Measurements from ENCODE around the gene SLC9C2. TPM values are rescaled to one million over a fixed set of nuclear protein-coding genes. Genes with fewer than 3 reads are reported as not detected.
A peak's percentile ranks its signal among the peaks of the same experiment; 100 is the strongest.
"Not testable (repeated sequence)": the region's sequence is repeated elsewhere in the genome, so short reads cannot be mapped to it uniquely, and the experiment has no call there.

SLC9C2 gene
- total RNA-seq, 1 donor: not detected

- H3K27me3 ChIP-seq (ENCODE audit: insufficient read depth, low read length); H3K9me3 ChIP-seq (ENCODE audit: low read depth, low read length); H3K4me1 ChIP-seq (ENCODE audit: insufficient read depth, low read length); H3K4me3 ChIP-seq (ENCODE audit: low read length): not testable (repeated sequence)
These were observed 109.7 kb downstream of the SLC9C2 start for GRCh38 chr1:173493125-173493524.

- no peaks in the 10 kb centered on the region for H3K27me3 ChIP-seq (ENCODE audit: insufficient read depth, low read length)
- H3K4me1 ChIP-seq (ENCODE audit: insufficient read depth, low read length): no peaks in the 10 kb centered on the region
- no peaks in the 10 kb centered on the region for H3K9me3 ChIP-seq (ENCODE audit: low read depth, low read length)
- H3K4me3 ChIP-seq (ENCODE audit: low read length): no peak overlapping the region
These were observed 111.4 kb downstream of the SLC9C2 start for GRCh38 chr1:173491508-173491907.

DNA sequence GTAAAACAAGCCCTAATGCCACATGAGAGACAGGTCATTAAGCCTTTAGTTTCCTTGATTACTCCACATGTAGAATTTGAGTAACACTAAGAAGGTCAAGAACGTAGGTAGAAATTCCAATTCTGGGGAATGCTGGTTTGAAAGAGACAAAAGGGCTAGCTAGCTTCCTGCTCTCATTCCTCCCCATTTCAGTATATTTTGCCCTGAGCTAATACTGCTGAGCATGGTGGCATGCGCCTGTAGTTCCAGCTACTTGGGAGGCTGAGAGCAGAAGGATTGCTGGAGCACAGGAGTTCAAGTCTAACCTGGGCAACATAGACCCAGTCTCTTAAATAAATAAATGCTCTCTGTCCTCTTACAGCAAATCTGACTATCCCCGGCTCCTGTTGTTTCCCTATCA lies 112.9 kb downstream of the SLC9C2 start:
- Histone ChIP-seq H3K9me3 (ENCODE audit: low read depth, low read length) (no peaks in the 10 kb centered on the region), H3K4me3 (ENCODE audit: low read length) (no peak overlapping the region), H3K4me1 (ENCODE audit: insufficient read depth, low read length) (no peaks in the 10 kb centered on the region), H3K27me3 (ENCODE audit: insufficient read depth, low read length) (no peaks in the 10 kb centered on the region)

DNA sequence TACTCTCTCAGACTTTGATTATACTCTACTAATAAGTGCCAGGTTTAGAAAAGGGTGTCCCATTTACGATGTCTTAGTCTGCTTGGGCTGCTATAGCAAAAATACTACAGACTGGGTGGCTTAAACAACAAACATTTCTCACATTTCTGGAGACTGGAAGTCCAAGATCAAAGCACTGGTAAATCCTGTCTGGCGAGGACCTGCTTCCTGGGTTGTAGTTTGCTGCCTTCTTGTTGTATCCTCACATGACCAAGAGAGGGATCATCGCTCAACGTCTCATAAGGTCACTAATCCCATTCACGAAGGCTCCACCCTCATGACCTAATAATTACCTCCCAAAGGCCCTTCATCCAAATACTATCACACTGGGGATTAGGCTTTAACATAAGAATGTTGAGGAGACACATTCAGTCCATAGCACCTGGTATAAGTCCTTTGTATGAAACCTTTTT lies 113.7 kb downstream of the SLC9C2 start:
- H3K4me1 ChIP-seq (ENCODE audit: insufficient read depth, low read length): no peaks in the 10 kb centered on the region
- H3K27me3 ChIP-seq (ENCODE audit: insufficient read depth, low read length): no peaks in the 10 kb centered on the region
- no peak overlapping the region for H3K4me3 ChIP-seq (ENCODE audit: low read length)
- H3K9me3 ChIP-seq (ENCODE audit: low read depth, low read length): no peaks in the 10 kb centered on the region

GRCh38 chr1:173488001-173488400 lies 114.9 kb downstream of the SLC9C2 start:
- Histone ChIP-seq H3K27me3 (ENCODE audit: insufficient read depth, low read length) (no peaks in the 10 kb centered on the region), H3K4me3 (ENCODE audit: low read length) (no peak overlapping the region), H3K4me1 (ENCODE audit: insufficient read depth, low read length) (no peaks in the 10 kb centered on the region), H3K9me3 (ENCODE audit: low read depth, low read length) (no peaks in the 10 kb centered on the region)

DNA sequence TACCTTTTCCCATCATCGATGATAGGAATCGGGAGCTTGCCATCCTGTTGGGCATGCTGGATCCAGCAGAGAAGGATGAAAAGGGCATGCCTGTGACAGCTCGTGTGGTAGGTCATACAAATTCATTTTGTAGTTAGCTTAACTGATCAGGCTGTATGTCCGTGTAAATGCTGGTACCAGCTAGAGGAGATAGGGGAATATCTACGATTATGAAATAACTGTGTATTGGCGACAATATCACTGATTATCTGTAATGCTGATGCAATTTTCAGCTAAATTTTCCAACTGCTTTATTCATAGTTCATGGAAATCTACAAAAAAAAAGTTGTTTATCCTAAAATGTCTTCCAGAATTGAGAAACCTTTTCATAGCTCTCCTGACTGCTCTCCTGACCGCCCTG lies 117.5 kb downstream of the SLC9C2 start:
- no peaks in the 10 kb centered on the region for H3K9me3 ChIP-seq (ENCODE audit: low read depth, low read length)
- H3K4me1 ChIP-seq (ENCODE audit: insufficient read depth, low read length): no peaks in the 10 kb centered on the region
- H3K4me3 ChIP-seq (ENCODE audit: low read length): no peak overlapping the region
- H3K27me3 ChIP-seq (ENCODE audit: insufficient read depth, low read length): no peaks in the 10 kb centered on the region

DNA sequence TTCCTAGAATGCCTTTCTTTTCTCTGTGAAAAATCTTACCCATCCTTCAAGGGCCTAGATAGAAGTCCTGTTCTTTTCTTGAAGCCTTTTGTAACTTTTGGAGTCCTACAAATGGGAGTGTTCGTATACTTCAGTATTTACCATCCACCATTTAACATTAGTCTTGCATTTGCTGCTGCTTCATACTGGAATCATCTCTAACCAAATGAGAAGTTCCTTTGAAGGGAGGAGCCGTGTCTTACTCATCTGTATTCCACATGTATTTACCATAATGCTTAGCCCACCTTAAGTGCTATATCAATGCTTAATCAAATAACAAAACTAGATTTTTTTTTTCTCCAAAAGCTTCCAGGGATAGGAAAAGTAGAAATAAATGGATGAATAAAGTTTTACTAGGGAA lies 118.6 kb downstream of the SLC9C2 start:
- H3K9me3 ChIP-seq (ENCODE audit: low read depth, low read length): no peaks in the 10 kb centered on the region
- no peaks in the 10 kb centered on the region for H3K27me3 ChIP-seq (ENCODE audit: insufficient read depth, low read length)
- H3K4me1 ChIP-seq (ENCODE audit: insufficient read depth, low read length): peaks cover 11% of the 10 kb centered on the region
- no peak overlapping the region for H3K4me3 ChIP-seq (ENCODE audit: low read length)

DNA sequence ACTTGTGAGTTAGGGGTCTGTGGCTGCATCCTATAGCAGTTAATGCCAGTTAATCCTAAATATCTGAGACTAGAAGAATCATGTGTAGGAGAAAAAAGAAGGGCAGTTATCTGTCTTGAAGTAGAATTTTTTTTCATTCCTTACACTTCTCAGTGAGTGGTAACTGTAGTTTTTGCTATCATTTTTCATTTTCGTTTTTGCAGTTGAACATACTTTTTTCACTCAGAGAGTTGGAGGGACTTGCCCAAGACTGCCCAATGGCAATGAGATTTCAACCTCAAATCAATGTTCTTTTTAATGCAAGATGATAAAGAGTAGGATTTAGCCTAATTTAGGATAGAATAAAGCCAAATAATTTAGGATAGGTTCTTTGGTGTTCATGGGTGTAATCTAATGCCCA lies 120.2 kb downstream of the SLC9C2 start:
- no peaks in the 10 kb centered on the region for H3K27me3 ChIP-seq (ENCODE audit: insufficient read depth, low read length)
- no peaks in the 10 kb centered on the region for H3K9me3 ChIP-seq (ENCODE audit: low read depth, low read length)

DNA sequence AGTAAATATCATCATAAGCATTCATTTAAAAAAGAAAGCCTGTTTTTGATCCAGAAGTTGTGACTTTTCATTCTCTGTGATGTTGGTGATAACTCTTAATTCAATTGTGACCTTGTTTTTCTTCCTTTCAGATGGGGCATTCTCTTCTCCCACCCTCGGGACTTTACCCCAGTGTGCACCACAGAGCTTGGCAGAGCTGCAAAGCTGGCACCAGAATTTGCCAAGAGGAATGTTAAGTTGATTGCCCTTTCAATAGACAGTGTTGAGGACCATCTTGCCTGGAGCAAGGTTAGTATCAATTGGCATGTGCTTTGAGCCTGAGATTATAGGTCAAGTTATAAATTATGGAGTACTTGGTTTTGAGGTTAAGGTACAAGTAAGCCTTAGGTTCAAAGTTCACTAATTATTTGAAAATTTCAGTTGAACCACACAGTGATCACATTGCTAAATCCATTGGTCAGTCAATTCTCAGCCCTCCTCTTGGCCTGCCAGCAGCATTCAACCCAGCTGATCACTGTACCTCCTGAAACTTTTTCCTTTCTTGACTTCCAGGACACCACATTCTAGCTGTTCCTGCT lies 121.6 kb downstream of the SLC9C2 start:
- H3K9me3 ChIP-seq (ENCODE audit: low read depth, low read length): no peaks in the 10 kb centered on the region
- H3K4me1 ChIP-seq (ENCODE audit: insufficient read depth, low read length): peaks cover 24% of the 10 kb centered on the region
- no peaks in the 10 kb centered on the region for H3K27me3 ChIP-seq (ENCODE audit: insufficient read depth, low read length)

More for the DNA sequence above, 120.2 kb downstream of the SLC9C2 start:
- Histone ChIP-seq H3K4me3 (ENCODE audit: low read length) (no peak overlapping the region), H3K4me1 (ENCODE audit: insufficient read depth, low read length) (peaks cover 22% of the 10 kb centered on the region)

GRCh38 chr1:173479649-173480048 lies 123.2 kb downstream of the SLC9C2 start:
- no peaks in the 10 kb centered on the region for H3K27me3 ChIP-seq (ENCODE audit: insufficient read depth, low read length)
- H3K4me3 ChIP-seq (ENCODE audit: low read length): no peak overlapping the region
- H3K4me1 ChIP-seq (ENCODE audit: insufficient read depth, low read length): peaks cover 39% of the 10 kb centered on the region
- H3K9me3 ChIP-seq (ENCODE audit: low read depth, low read length): no peaks in the 10 kb centered on the region

More for the DNA sequence above, 121.6 kb downstream of the SLC9C2 start:
- H3K4me3 ChIP-seq (ENCODE audit: low read length): no peak overlapping the region

DNA sequence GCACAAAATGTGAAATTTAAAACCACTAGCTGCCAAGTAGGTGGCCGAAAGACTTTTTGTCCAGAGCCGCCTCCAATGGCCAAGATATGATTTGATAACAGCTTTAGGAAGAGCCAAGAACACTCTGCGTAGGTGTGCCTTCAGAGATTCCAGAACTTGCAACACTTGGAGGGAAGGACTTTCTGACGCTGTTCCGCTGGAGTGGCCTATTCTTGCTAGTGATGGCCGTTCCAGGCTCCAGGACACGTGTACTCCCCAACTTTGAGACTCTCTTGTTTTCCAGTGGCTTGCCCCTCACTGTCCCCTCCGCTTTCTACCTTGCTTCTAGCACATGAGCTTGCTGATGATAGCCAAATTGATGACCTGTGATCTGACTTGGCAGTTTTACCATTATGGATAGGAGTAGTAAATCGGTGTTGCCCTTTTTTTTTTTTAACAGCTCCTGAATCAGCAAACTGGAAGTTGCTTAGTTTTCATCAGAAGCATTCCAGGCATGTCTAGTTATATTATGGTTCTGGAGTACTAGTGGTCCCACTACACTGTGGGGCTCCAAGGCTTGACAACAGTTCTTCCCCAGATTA lies 124.7 kb downstream of the SLC9C2 start:
- H3K4me1 ChIP-seq (ENCODE audit: insufficient read depth, low read length): peaks cover 45% of the 10 kb centered on the region
- H3K4me3 ChIP-seq (ENCODE audit: low read length): peak overlapping the region; percentile 70
- no peaks in the 10 kb centered on the region for H3K27me3 ChIP-seq (ENCODE audit: insufficient read depth, low read length)
- no peaks in the 10 kb centered on the region for H3K9me3 ChIP-seq (ENCODE audit: low read depth, low read length)

DNA sequence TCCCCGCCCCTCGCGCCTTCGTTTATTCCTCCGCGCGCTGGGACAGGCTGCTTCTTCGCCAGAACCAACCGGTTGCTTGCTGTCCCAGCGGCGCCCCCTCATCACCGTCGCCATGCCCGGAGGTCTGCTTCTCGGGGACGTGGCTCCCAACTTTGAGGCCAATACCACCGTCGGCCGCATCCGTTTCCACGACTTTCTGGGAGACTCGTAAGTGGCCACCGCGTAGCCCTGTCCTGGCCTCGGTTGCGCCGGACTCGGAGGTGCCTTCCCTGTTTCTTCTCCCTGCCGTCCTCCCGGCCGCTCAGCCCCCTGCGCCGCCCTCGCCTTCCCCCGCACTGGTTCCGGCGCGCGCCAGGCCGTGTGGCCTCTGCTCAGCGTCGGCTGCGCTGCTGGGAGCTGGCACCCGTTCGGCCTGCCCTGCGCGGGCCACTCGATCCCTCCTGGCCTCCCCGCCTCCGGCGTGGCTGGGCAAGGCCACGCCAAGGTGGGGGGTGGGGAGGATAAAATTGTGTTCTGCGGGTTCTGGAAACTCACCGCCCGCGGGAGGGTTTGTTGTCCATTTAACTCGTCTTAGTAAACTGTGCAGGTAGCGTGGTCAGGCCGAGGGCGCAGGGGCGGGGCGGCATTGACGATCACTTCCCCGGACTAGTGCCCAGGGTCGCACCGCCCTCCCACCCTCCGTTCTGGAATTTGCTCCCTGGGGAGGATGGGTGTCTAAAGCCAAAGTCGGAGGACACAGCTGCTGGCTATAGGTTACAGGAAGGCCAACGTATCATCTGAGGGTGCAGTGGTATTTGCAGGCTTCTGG lies 125.4 kb downstream of the SLC9C2 start, which contains the start of gene PRDX6:
Gene PRDX6, plus strand, starts transcription at position 50 of the 808 bp plus-strand sequence. Its CDS starts 63 bp downstream, at position 113.
- no peaks in the 10 kb centered on the region for H3K27me3 ChIP-seq (ENCODE audit: insufficient read depth, low read length)
- peak within 1 kb of the TSS; percentile 78 for H3K4me3 ChIP-seq (ENCODE audit: low read length)
- H3K9me3 ChIP-seq (ENCODE audit: low read depth, low read length): no peaks in the 10 kb centered on the region
- peaks cover 45% of the 10 kb centered on the region for H3K4me1 ChIP-seq (ENCODE audit: insufficient read depth, low read length)

DNA sequence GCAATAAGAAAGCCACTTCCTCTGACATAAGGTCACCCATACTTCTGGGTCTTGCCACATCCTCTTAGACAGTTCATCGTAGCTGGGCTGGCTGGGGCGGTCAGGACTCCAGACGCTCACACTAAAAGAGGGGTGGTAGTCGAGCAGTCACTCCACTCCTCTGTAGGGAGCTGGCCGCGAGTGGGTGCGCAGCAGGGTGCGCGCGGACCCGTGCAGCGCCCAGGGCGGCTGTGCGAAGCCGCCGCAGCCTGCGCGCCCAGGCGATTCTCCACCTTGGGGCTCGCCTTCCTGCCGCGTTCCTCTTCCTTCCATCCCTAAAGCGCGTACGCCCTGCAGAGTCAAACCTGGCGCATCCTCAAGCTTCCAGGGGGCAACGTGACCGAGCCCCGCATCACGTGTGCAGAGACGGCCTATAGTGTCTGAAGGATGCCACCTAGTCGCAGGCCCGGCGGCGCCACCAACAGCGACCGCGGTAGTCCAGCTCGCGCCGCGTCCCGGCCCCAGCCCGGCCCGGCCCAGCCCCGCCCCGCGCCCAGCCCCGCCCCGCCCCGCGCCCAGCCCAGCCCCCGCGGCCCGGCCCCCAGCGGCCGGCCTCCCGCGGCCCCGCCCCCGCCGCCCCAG lies 126.1 kb downstream of the SLC9C2 start:
- H3K4me1 ChIP-seq (ENCODE audit: insufficient read depth, low read length): peaks cover 45% of the 10 kb centered on the region
- no peaks in the 10 kb centered on the region for H3K27me3 ChIP-seq (ENCODE audit: insufficient read depth, low read length)
- peak overlapping the region; percentile 78 for H3K4me3 ChIP-seq (ENCODE audit: low read length)
- H3K9me3 ChIP-seq (ENCODE audit: low read depth, low read length): no peaks in the 10 kb centered on the region

- H3K27me3 ChIP-seq (ENCODE audit: insufficient read depth, low read length): no peaks in the 10 kb centered on the region
- H3K4me3 ChIP-seq (ENCODE audit: low read length): peak overlapping the region; percentile 78
- no peaks in the 10 kb centered on the region for H3K9me3 ChIP-seq (ENCODE audit: low read depth, low read length)
- peaks cover 45% of the 10 kb centered on the region for H3K4me1 ChIP-seq (ENCODE audit: insufficient read depth, low read length)
These were observed 126.6 kb downstream of the SLC9C2 start for GRCh38 chr1:173476197-173476664.

Measured in mononuclear cell (primary cell).